Loucy (cell line): ENCODE measurements around the gene MBNL2.
A peak's percentile ranks its signal among the peaks of the same experiment; 100 is the strongest.

Experiments
- H2AFZ ChIP-seq: fragments of 200-600 bp; sonication (generic); 2 replicates; pipeline ENCODE4 v1.6.0; 2016; ENCODE audit warnings: antibody characterized with exemption, mild to moderate bottlenecking, low read length, moderate library complexity
- H3F3A ChIP-seq: fragments of 200-600 bp; 2 replicates; pipeline ENCODE4 v1.6.0; 2016; ENCODE audit warnings: antibody characterized with exemption, low read depth, mild to moderate bottlenecking
- H3K27me3 ChIP-seq: fragments of 200-600 bp; sonication (generic); 2 replicates; pipeline ENCODE4 v1.6.1; 2014; ENCODE audit warnings: low read length, mild to moderate bottlenecking; ENCODE audit not compliant: insufficient read depth, poor library complexity, severe bottlenecking
- H3K36me3 ChIP-seq: fragments of 200-600 bp; sonication (generic); 2 replicates; pipeline ENCODE4 v1.6.1; 2016; ENCODE audit warnings: low read length; ENCODE audit not compliant: insufficient read depth
- H3K4me1 ChIP-seq: fragments of 200-600 bp; sonication (generic); 2 replicates; pipeline ENCODE4 v1.5.1; 2014; ENCODE audit warnings: low read length, mild to moderate bottlenecking; ENCODE audit not compliant: insufficient read depth, poor library complexity, severe bottlenecking
- H3K4me2 ChIP-seq: fragments of 200-600 bp; sonication (generic); 2 replicates; pipeline ENCODE4 v1.6.0; 2014; ENCODE audit warnings: antibody characterized with exemption, low read length, low read depth, mild to moderate bottlenecking; ENCODE audit not compliant: poor library complexity, severe bottlenecking
- H3K4me3 ChIP-seq: fragments of 200-600 bp; sonication (generic); 2 replicates; pipeline ENCODE4 v1.5.1; 2014; ENCODE audit warnings: low read length, mild to moderate bottlenecking, mixed read lengths; ENCODE audit not compliant: poor library complexity, severe bottlenecking
- H3K79me2 ChIP-seq: fragments of 200-600 bp; sonication (generic); 2 replicates; pipeline ENCODE4 v1.6.1; 2014; ENCODE audit warnings: low read length; ENCODE audit not compliant: insufficient read depth
- H3K9ac ChIP-seq: fragments of 200-600 bp; sonication (generic); 2 replicates; pipeline ENCODE4 v1.6.0; 2014; ENCODE audit warnings: mild to moderate bottlenecking, low read depth, low read length, moderate library complexity; ENCODE audit not compliant: poor library complexity, severe bottlenecking
- H3K9me2 ChIP-seq: fragments of 200-600 bp; sonication (generic); replicated peaks from 2 replicates; pipeline ENCODE4 v1.6.1; 2016; ENCODE audit warnings: low read depth, low read length, mixed read lengths
- H3K9me3 ChIP-seq: fragments of 200-600 bp; sonication (generic); 2 replicates; pipeline ENCODE4 v1.6.1; 2014; ENCODE audit warnings: mild to moderate bottlenecking, antibody characterized with exemption, low read length, low read depth; ENCODE audit not compliant: insufficient read depth
- H4K20me1 ChIP-seq: fragments of 200-600 bp; sonication (generic); 2 replicates; pipeline ENCODE4 v1.6.0; 2014; ENCODE audit warnings: antibody characterized with exemption, low read length, mild to moderate bottlenecking; ENCODE audit not compliant: insufficient read depth, poor library complexity, severe bottlenecking
- CTCF ChIP-seq: fragments of 200-600 bp; sonication (generic); conservative IDR thresholded peaks from 2 replicates; pipeline ENCODE4 v1.5.1; 2014; ENCODE audit warnings: mild to moderate bottlenecking, antibody characterized with exemption, low read length
- EZH2phosphoT487 ChIP-seq: fragments of 200-600 bp; IDR thresholded peaks from 2 replicates; pipeline ENCODE4 v1.6.1; 2018; ENCODE audit warnings: antibody characterized with exemption, mild to moderate bottlenecking, moderate library complexity, borderline replicate concordance

The MBNL2 gene

GRCh38 chr13:97364031-97364430, 141.9 kb downstream of the MBNL2 start:
- no peak overlapping the region for H3K4me3 ChIP-seq
- H3K36me3 ChIP-seq: no peaks in the 10 kb centered on the region
- H3K27me3 ChIP-seq: no peaks in the 10 kb centered on the region
- H3K4me1 ChIP-seq: peaks cover 6% of the 10 kb centered on the region
- TF ChIP-seq EZH2phosphoT487 (no peak), CTCF (no peak)
- H3K9ac ChIP-seq: no peak overlapping the region
- H2AFZ ChIP-seq: no peak overlapping the region
- H3K9me2 ChIP-seq: no peaks in the 10 kb centered on the region
- H3K9me3 ChIP-seq: no peaks in the 10 kb centered on the region
- H3F3A ChIP-seq: no peaks in the 10 kb centered on the region
- H3K4me2 ChIP-seq: no peak overlapping the region
- no peaks in the 10 kb centered on the region for H3K79me2 ChIP-seq
- H4K20me1 ChIP-seq: no peaks in the 10 kb centered on the region

GRCh38 chr13:97364827-97365226, 142.7 kb downstream of the MBNL2 start:
- Histone ChIP-seq H3F3A (no peaks in the 10 kb centered on the region), H3K9me3 (no peaks in the 10 kb centered on the region), H3K9me2 (no peaks in the 10 kb centered on the region), H4K20me1 (no peaks in the 10 kb centered on the region), H3K79me2 (no peaks in the 10 kb centered on the region), H3K4me3 (no peak overlapping the region), H3K36me3 (no peaks in the 10 kb centered on the region), H3K27me3 (no peaks in the 10 kb centered on the region), H3K9ac (no peak overlapping the region), H3K4me1 (peaks cover 8% of the 10 kb centered on the region), H3K4me2 (no peak overlapping the region), H2AFZ (no peak overlapping the region)
- TF ChIP-seq EZH2phosphoT487: no peak
- TF ChIP-seq CTCF: no peak

GRCh38 chr13:97366172-97366688, 144.1 kb downstream of the MBNL2 start:
- H2AFZ ChIP-seq: no peak overlapping the region
- no peaks in the 10 kb centered on the region for H3K27me3 ChIP-seq
- H3K4me3 ChIP-seq: no peak overlapping the region
- H3K4me1 ChIP-seq: peaks cover 8% of the 10 kb centered on the region
- H3K79me2 ChIP-seq: no peaks in the 10 kb centered on the region
- H3K9me3 ChIP-seq: no peaks in the 10 kb centered on the region
- no peaks in the 10 kb centered on the region for H3F3A ChIP-seq
- H3K4me2 ChIP-seq: no peak overlapping the region
- no peak overlapping the region for H3K9ac ChIP-seq
- no peaks in the 10 kb centered on the region for H3K9me2 ChIP-seq
- TF ChIP-seq EZH2phosphoT487 (no peak), CTCF (peak; percentile 27; the same call in 1 of the 2 replicates)
- no peaks in the 10 kb centered on the region for H4K20me1 ChIP-seq
- H3K36me3 ChIP-seq: no peaks in the 10 kb centered on the region
